Stimulated activated CD8-positive, alpha-beta memory T cell treated with anti-CD3 and anti-CD28 coated beads, Interleukin-12 subunit alpha, Interleukin-12 subunit beta, amount 100 ng/mL, for 24 hours (primary cell): ENCODE results near the gene PISD.

Experiments
- DNase-seq: peaks from one replicate; pipeline ENCODE4 v3.0.0-alpha.2; 2020; ENCODE audit errors: extremely low read depth

Gene PISD

GRCh38 chr22:31574055-31574670 is 87.9 kb downstream of the PISD start:
- no peak for DNase-seq

GRCh38 chr22:31572939-31573338 is 89.1 kb downstream of the PISD start:
- no peak for DNase-seq

GRCh38 chr22:31569126-31569525 is 92.9 kb downstream of the PISD start:
- no peak for DNase-seq
